Activated effector memory CD4-positive, alpha-beta T cell treated with Interleukin-2 at 50 U/mL for 16 hours (primary cell): ENCODE data around the gene DNAJC5.
"Not testable (repeated sequence)": the region's sequence is repeated elsewhere in the genome, so short reads cannot be mapped to it uniquely, and the experiment has no call there.

Source experiments
- DNase-seq: peaks from one replicate; pipeline ENCODE4 v3.0.0-alpha.2; 2020

DNAJC5 gene

GRCh38 chr20:63861981-63862901, 32.7 kb upstream of the DNAJC5 start:
- no peak for DNase-seq

- no peak for DNase-seq
Observed at GRCh38 chr20:63863021-63863797, 31.7 kb upstream of the DNAJC5 start.

- peak; percentile 74 for DNase-seq
Observed at GRCh38 chr20:63863798-63864544, 31.0 kb upstream of the DNAJC5 start.

GRCh38 chr20:63864545-63864977, 30.4 kb upstream of the DNAJC5 start:
- DNase-seq, result no peak

- DNase-seq, result peak; percentile 98
Observed at GRCh38 chr20:63864978-63865640, 29.8 kb upstream of the DNAJC5 start, which contains the start of gene TPD52L2. TPD52L2 (plus strand) TSS chr20:63865270; CDS start chr20:63865366, 96 bp downstream.

GRCh38 chr20:63867042-63867441, 27.9 kb upstream of the DNAJC5 start:
- not testable (repeated sequence) for DNase-seq

- DNase-seq, result no peak
Observed at GRCh38 chr20:63868264-63868663, 26.7 kb upstream of the DNAJC5 start.

- DNase-seq, result no peak
Observed at GRCh38 chr20:63873477-63873971, 21.4 kb upstream of the DNAJC5 start.

- not testable (repeated sequence) for DNase-seq
Observed at GRCh38 chr20:63874241-63874640, 20.7 kb upstream of the DNAJC5 start.

GRCh38 chr20:63876489-63877036, 18.4 kb upstream of the DNAJC5 start:
- no peak for DNase-seq

- no peak for DNase-seq
Observed at GRCh38 chr20:63877755-63878470, 17.0 kb upstream of the DNAJC5 start.

- DNase-seq, result no peak
Observed at GRCh38 chr20:63878899-63879663, 15.8 kb upstream of the DNAJC5 start.

GRCh38 chr20:63880901-63881300, 14.0 kb upstream of the DNAJC5 start:
- not testable (repeated sequence) for DNase-seq

- DNase-seq, result no peak
Observed at GRCh38 chr20:63881451-63882226, 13.3 kb upstream of the DNAJC5 start.

GRCh38 chr20:63882257-63883200, 12.4 kb upstream of the DNAJC5 start:
- DNase-seq, result no peak

- DNase-seq, result no peak
Observed at GRCh38 chr20:63883201-63883593, 11.7 kb upstream of the DNAJC5 start.

- DNase-seq, result no peak
Observed at GRCh38 chr20:63884506-63885263, 10.2 kb upstream of the DNAJC5 start.
